HepG2 (cell line): Measurements from ENCODE around the gene TCF7L2. TPM values are rescaled to one million over a fixed set of nuclear protein-coding genes. Genes with fewer than 3 reads are reported as not detected.
A peak's percentile ranks its signal among the peaks of the same experiment; 100 is the strongest.

Experiments used
- GATA4 ChIP-seq: sonication (generic); IDR thresholded peaks from 2 replicates; pipeline ENCODE4 v1.6.1; 2016; ENCODE audit warnings: antibody characterized with exemption, low read depth, borderline replicate concordance
- MIER2 ChIP-seq: IDR thresholded peaks from 2 replicates; pipeline ENCODE4 v1.6.1; 2016; ENCODE audit warnings: missing biosample characterization, missing genetic modification reagents
- PAWR ChIP-seq: sonication (generic); formaldehyde crosslinking; IDR thresholded peaks from 2 replicates; pipeline ENCODE4 v1.4.0; 2020; ENCODE audit warnings: missing genetic modification reagents, mild to moderate bottlenecking, borderline replicate concordance
- SMAD1 ChIP-seq: sonication (generic); formaldehyde crosslinking; IDR thresholded peaks from 2 replicates; pipeline ENCODE4 v1.4.0; 2020; ENCODE audit warnings: missing genetic modification reagents, low read depth, mild to moderate bottlenecking, borderline replicate concordance
- SMAD9 ChIP-seq: sonication (generic); formaldehyde crosslinking; IDR thresholded peaks from 2 replicates; pipeline ENCODE4 v1.5.1; 2020; ENCODE audit warnings: mild to moderate bottlenecking, missing genetic modification reagents
- ZSCAN30 ChIP-seq: sonication (generic); formaldehyde crosslinking; IDR thresholded peaks from 2 replicates; pipeline ENCODE4 v1.5.0; 2020; ENCODE audit warnings: mild to moderate bottlenecking, missing genetic modification reagents
- polyA plus RNA-seq, 8 experiments: library from polyadenylated mRNA; depleted of rRNA in 3 of 8; stranded (reverse) in 7 of 8; unstranded in 1 of 8; fragments of >200 nt; fragmentation: Illumina TruSeq in 4 of 8; extraction: Trizol in 4 of 8; gene quantifications; 2 replicates each; pipeline versions ENCODE4 v1.2.1 to v1.2.3, GENCODE V29; 2011 to 2016; ENCODE audit warnings: low read depth in 4 of 8, missing spikeins in 1 of 8, mixed read lengths in 1 of 8; ENCODE audit not compliant: insufficient read depth in 1 of 8
- total RNA-seq, 5 experiments: library from RNA; depleted of rRNA; stranded (reverse); fragments of >200 nt; fragmentation: Illumina TruSeq; extraction: Trizol; gene quantifications; 2 replicates each; pipeline ENCODE4 v1.2.3, GENCODE V29; 2016; ENCODE audit warnings: low read depth in 1 of 5
- TF ChIP-seq, protein P1 (sequence below): sonication (generic); formaldehyde crosslinking; IDR thresholded peaks from one replicate; pipeline ENCODE4 v1.5.1; 2020; ENCODE audit warnings: mild to moderate bottlenecking, missing genetic modification reagents; ENCODE audit errors: not compliant biosample characterization
- TF ChIP-seq, protein P2 (sequence below): conservative IDR thresholded peaks from 2 replicates; pipeline ENCODE4 v1.6.1; 2018; ENCODE audit warnings: missing genetic modification reagents
- TF ChIP-seq, protein P3 (sequence below): sonication (generic); formaldehyde crosslinking; IDR thresholded peaks from 2 replicates; pipeline ENCODE4 v1.4.0; 2020; ENCODE audit warnings: mild to moderate bottlenecking, missing genetic modification reagents
- TF ChIP-seq, protein P4 (sequence below): sonication (generic); formaldehyde crosslinking; conservative IDR thresholded peaks from 2 replicates; pipeline ENCODE4 v1.4.0; 2020; ENCODE audit warnings: mild to moderate bottlenecking, missing genetic modification reagents, moderate library complexity
- TF ChIP-seq, protein P5 (sequence below): sonication (generic); formaldehyde crosslinking; conservative IDR thresholded peaks from 2 replicates; pipeline ENCODE4 v1.5.0; 2020; ENCODE audit warnings: missing genetic modification reagents

The TCF7L2 gene
- total and polyA plus RNA-seq, 2 of the 13 experiments (the other 11 are each of a cell fraction or from before 2014, with no cell fraction given): 3.9 to 13.7 TPM

DNA sequence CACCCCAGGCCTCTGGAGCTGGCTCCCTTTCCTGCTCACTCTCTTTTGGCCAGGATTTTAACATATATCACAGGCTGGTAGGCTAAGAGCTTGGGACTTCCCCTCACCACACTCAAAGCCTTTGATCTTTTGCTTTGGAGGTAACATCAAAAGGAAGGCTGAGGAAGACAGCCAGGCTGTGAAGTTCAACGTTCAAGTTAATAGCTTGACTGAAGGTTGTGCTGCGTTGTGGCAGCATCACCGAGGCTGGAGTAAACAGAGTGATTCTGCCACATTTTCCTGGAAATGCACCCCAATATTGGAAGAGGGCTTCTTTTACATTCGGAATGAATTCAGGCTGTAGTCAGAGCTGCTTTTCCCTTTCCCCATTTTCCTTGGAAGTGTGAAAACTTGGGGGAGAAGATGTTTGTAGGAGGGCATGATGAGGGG is 57.3 kb downstream of the TCF7L2 start (continued):
- TF ChIP-seq, protein P1, sequence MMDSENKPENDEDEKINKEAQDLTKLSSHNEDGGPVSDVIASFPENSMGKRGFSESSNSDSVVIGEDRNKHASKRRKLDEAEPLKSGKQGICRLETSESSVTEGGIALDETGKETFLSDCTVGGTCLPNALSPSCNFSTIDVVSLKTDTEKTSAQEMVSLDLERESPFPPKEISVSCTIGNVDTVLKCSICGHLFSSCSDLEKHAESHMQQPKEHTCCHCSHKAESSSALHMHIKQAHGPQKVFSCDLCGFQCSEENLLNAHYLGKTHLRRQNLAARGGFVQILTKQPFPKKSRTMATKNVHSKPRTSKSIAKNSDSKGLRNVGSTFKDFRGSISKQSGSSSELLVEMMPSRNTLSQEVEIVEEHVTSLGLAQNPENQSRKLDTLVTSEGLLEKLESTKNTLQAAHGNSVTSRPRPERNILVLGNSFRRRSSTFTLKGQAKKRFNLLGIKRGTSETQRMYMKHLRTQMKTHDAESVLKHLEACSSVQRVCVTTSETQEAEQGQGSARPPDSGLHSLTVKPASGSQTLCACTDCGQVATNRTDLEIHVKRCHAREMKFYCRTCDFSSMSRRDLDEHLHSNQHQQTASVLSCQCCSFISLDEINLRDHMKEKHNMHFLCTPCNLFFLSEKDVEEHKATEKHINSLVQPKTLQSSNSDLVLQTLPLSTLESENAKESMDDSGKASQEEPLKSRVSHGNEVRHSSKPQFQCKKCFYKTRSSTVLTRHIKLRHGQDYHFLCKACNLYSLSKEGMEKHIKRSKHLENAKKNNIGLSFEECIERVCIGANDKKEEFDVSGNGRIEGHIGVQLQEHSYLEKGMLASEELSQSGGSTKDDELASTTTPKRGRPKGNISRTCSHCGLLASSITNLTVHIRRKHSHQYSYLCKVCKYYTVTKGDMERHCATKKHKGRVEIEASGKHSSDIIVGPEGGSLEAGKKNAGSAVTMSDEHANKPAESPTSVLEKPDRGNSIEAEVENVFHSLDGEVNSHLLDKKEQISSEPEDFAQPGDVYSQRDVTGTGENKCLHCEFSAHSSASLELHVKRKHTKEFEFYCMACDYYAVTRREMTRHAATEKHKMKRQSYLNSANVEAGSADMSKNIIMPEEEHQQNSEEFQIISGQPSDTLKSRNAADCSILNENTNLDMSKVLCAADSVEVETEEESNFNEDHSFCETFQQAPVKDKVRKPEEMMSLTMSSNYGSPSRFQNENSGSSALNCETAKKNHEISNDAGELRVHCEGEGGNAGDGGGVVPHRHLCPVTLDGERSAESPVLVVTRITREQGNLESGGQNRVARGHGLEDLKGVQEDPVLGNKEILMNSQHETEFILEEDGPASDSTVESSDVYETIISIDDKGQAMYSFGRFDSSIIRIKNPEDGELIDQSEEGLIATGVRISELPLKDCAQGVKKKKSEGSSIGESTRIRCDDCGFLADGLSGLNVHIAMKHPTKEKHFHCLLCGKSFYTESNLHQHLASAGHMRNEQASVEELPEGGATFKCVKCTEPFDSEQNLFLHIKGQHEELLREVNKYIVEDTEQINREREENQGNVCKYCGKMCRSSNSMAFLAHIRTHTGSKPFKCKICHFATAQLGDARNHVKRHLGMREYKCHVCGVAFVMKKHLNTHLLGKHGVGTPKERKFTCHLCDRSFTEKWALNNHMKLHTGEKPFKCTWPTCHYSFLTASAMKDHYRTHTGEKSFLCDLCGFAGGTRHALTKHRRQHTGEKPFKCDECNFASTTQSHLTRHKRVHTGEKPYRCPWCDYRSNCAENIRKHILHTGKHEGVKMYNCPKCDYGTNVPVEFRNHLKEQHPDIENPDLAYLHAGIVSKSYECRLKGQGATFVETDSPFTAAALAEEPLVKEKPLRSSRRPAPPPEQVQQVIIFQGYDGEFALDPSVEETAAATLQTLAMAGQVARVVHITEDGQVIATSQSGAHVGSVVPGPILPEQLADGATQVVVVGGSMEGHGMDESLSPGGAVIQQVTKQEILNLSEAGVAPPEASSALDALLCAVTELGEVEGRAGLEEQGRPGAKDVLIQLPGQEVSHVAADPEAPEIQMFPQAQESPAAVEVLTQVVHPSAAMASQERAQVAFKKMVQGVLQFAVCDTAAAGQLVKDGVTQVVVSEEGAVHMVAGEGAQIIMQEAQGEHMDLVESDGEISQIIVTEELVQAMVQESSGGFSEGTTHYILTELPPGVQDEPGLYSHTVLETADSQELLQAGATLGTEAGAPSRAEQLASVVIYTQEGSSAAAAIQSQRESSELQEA (CRISPR knock-in tag): no peak
- TF ChIP-seq, protein P2, sequence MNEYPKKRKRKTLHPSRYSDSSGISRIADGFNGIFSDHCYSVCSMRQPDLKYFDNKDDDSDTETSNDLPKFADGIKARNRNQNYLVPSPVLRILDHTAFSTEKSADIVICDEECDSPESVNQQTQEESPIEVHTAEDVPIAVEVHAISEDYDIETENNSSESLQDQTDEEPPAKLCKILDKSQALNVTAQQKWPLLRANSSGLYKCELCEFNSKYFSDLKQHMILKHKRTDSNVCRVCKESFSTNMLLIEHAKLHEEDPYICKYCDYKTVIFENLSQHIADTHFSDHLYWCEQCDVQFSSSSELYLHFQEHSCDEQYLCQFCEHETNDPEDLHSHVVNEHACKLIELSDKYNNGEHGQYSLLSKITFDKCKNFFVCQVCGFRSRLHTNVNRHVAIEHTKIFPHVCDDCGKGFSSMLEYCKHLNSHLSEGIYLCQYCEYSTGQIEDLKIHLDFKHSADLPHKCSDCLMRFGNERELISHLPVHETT (CRISPR knock-in tag): no peak
- TF ChIP-seq SMAD9 (CRISPR knock-in tag): no peak
- TF ChIP-seq, protein P3, sequence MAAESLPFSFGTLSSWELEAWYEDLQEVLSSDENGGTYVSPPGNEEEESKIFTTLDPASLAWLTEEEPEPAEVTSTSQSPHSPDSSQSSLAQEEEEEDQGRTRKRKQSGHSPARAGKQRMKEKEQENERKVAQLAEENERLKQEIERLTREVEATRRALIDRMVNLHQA (CRISPR knock-in tag): no peak
- TF ChIP-seq MIER2 (CRISPR knock-in tag): no peak
- TF ChIP-seq, protein P4, sequence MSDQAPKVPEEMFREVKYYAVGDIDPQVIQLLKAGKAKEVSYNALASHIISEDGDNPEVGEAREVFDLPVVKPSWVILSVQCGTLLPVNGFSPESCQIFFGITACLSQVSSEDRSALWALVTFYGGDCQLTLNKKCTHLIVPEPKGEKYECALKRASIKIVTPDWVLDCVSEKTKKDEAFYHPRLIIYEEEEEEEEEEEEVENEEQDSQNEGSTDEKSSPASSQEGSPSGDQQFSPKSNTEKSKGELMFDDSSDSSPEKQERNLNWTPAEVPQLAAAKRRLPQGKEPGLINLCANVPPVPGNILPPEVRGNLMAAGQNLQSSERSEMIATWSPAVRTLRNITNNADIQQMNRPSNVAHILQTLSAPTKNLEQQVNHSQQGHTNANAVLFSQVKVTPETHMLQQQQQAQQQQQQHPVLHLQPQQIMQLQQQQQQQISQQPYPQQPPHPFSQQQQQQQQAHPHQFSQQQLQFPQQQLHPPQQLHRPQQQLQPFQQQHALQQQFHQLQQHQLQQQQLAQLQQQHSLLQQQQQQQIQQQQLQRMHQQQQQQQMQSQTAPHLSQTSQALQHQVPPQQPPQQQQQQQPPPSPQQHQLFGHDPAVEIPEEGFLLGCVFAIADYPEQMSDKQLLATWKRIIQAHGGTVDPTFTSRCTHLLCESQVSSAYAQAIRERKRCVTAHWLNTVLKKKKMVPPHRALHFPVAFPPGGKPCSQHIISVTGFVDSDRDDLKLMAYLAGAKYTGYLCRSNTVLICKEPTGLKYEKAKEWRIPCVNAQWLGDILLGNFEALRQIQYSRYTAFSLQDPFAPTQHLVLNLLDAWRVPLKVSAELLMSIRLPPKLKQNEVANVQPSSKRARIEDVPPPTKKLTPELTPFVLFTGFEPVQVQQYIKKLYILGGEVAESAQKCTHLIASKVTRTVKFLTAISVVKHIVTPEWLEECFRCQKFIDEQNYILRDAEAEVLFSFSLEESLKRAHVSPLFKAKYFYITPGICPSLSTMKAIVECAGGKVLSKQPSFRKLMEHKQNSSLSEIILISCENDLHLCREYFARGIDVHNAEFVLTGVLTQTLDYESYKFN (CRISPR knock-in tag): peak; percentile 91
- TF ChIP-seq PAWR (CRISPR knock-in tag): no peak
- TF ChIP-seq, protein P5, sequence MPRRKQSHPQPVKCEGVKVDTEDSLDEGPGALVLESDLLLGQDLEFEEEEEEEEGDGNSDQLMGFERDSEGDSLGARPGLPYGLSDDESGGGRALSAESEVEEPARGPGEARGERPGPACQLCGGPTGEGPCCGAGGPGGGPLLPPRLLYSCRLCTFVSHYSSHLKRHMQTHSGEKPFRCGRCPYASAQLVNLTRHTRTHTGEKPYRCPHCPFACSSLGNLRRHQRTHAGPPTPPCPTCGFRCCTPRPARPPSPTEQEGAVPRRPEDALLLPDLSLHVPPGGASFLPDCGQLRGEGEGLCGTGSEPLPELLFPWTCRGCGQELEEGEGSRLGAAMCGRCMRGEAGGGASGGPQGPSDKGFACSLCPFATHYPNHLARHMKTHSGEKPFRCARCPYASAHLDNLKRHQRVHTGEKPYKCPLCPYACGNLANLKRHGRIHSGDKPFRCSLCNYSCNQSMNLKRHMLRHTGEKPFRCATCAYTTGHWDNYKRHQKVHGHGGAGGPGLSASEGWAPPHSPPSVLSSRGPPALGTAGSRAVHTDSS (CRISPR knock-in tag): no peak
- no peak for TF ChIP-seq SMAD1 (CRISPR knock-in tag)
- no peak for TF ChIP-seq ZSCAN30 (CRISPR knock-in tag)
- no peak for TF ChIP-seq GATA4
